ENCODE measurements around the gene MTX3.
A peak's percentile ranks its signal among the peaks of the same experiment; 100 is the strongest.

Gene MTX3, protein sequence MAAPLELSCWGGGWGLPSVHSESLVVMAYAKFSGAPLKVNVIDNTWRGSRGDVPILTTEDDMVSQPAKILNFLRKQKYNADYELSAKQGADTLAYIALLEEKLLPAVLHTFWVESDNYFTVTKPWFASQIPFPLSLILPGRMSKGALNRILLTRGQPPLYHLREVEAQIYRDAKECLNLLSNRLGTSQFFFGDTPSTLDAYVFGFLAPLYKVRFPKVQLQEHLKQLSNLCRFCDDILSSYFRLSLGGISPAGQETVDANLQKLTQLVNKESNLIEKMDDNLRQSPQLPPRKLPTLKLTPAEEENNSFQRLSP

DNA sequence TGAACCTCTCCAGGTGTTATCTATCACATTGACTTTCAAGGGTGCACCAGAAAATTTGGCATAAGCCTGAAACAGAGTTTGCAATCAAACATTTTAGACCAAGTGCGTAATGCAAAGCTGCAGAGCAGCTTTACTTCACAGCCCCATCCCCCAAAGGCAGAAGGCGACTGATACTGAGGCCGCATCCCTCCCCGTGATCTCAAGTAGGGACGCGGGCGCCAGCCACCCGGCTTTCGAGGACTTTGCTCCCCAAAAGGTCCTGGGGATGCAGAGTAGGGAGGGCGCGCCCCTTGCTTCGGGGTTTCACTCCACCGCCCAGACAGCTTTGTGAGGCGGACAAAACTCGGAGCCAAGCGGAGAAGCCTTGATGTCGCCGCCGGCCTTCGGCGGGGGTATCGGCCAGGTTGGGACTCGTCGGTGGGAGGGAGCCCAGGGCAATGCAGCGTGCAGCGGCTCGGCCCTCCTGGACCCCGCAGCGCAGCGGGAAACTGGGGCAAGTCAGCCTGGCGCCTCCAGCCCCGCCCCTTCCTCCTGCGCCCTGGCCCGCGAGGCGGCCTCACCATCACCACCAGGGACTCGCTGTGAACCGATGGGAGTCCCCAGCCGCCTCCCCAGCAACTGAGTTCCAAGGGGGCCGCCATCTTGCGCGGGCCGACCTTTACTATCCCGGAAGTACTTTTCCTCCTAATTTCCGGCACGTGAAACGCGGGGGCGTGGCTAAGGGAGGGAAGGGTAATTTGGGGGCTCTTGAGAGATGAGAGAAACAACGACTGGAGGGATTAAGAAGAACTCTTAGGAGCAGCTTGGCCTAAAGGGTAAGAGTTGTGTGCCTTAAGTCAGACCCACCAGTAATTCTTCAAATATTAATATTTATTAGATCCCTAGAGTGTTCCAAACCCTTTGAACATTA, at the start of gene MTX3:
TSS of gene MTX3 (minus strand) at position 665 of the 910 bp plus-strand sequence. CDS start at position 641, 24 bp downstream.
- DNase-seq, result peak; percentile 6 to 82 (median 76)

DNA sequence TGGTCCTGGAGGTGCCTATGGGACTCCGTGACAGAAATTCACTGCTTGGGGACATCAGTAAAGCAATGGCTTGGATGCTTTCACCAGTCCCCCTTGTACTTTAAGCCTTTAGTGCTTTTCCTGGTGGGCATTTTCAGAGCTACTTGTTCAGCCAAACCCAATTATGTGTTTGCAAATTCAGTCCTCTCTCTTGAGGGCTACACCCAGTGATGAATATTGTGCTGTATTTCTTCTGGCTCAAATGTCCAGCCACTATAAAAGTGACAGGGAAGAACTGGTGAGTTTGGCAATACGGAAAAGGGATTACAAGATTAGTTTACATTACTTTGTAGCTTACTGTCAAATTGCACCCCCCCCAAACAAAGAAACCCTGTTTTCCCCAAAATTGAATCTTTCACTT, 48.6 kb upstream of the MTX3 start:
- no peak for DNase-seq

DNA sequence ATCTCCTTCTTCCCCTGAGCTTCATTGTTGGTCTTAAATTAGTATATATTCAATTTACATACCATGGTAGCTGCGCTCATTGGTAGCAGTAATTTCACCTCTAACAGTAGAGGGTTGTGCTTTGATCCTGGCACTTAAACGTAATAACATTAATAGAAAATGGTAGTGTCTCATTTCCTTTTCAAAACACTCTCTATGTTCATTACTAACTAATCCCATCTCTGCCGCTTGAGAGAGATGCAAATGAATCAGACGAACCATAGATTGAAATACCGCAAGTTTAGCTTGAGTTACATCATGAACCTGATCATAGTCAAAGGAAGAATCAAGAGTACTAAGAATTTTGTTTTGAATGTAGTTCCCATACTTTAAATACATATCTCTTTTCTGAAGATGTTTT, 46.3 kb upstream of the MTX3 start:
- DNase-seq, result no peak

DNA sequence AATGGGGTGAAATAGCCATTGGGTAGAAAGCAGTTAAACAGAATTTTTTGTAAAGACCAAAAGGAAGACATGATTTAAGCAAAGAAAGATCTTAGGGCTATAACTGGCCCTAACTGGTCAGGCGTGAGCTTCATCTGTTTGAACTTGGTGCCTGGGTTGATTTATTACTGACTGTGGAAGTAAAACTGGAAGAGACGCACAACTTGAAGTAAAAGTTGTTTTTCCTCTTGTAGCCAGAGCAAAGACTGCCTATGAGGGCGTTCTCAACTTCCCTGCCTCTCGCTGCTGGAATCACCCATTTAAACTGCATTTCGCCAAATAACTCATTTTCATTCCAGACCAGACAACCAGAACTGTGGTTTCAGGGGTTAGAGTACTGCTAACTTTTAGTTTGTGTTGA, 45.6 kb upstream of the MTX3 start:
- no peak for DNase-seq

DNA sequence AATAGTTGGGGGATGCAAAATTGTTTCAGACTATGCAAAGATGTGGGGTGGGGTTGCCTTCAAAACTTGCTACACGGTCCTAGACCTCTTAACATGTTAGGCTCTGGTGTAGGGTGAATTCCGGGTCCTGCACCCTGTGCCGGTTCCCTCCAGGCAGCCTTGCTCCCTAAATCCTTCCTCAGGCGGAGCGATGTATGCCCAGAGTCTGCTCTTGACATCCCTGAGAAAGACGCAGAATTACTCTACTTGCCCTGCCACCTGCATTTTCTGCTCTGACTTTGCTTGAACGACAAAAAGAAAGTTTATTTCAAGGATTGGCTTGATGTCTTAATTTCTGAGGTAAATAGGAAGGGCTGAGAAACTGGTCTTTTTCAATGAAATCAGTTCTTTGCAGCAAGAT, 44.8 kb upstream of the MTX3 start:
- DNase-seq, result peak in 1 of 14 donors; percentile 3

DNA sequence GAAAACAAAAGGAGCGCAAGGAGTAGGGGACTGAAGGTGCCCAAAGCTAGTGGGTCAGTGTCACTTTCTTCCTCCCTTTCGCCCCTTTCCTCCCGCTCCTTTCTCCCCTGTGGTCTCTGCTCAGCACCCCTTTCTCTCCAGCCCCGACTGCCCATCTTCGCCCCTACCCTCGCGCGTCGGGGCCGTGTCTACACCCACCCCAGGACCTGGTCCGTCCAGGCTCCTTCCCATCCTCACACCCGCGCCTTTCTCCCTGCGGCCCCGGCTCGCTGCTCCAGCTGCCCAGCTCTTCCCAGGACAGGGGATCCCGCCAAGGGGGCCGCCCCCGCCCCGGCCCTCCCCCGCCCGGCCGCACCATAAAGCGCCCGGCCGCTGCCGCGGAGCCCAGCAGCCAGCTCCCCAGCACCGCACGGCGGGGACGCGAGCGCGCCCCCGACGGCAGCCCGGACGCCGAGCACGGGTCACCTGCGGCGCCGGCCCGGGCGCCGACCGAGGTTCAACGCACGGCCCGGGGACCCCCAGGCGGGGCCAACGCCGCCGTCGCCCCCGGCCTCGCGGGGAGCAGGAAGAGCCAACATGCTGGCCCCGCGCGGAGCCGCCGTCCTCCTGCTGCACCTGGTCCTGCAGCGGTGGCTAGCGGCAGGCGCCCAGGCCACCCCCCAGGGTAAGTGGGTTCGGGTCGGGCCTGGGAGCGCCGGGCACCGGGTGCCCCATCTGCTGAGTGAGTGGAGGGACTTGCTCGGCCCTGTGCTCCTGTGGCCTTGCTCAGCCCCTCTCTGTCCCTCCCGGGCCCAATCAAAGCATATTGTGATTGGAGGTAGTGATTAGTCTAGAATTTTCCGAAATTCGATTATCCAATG, 44.1 kb upstream of the MTX3 start, which contains the start of gene THBS4:
TSS of gene THBS4 (plus strand) at position 387 of the 860 bp plus-strand sequence. CDS start at position 577, 190 bp downstream.
- peak in 2 of 14 donors; percentile 35 to 37 for DNase-seq

DNA sequence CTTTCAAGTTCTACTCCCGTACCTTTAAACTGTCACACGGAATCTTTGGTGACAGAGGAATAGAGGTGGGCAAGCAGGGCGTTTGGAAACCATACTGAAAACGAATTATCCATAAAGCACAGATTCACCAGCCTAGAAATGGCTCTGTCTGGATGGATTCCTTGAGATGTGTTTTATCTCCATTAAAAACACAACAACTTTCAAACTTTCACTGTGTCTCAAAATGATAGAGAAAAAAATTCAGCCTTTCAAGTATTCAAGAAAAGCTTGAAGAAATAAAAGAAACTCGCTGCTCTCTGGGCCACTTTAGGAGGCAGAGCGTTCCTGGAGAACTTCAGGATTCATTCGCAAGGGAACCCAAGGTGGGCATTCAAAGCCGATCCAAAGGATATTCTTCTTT, 43.5 kb upstream of the MTX3 start:
- no peak for DNase-seq

DNA sequence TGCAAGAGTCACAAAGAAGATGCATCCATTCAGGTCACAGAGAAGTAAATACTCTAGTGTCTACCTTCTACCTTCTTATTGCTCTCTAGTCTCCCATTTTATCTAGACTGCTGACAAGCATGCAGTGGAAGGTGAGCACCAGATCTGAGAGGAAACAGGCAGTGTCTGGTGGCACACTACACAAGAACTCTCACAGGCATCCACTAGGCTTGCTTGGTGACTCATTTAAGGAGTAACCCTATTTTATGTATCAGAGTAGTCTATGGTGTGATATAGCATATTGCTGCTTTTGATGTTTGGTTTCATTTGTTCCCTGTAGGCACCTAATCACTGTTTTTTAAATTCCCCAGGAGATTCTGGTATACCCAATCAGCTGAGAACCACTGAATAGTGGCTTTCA, 42.5 kb upstream of the MTX3 start:
- no peak for DNase-seq

DNA sequence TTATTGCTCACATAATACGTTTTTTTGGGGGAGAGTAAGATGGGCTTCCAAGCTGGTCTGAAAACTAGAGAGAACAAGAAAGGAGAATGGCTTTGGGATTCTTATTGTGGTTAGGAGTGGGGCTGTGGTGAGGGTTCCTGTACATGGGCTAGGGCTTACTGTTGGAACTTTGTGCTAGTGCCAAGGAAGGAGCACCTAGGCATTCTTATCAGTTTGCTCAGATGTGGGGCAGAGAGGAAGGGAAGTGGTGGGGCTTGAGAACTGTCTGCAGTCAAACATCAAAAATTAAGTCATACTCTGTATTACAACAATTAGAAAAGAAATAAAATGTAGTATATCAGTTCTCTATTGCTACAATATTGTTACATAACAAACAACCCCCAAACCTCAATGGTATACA, 40.0 kb upstream of the MTX3 start:
- DNase-seq, result no peak

DNA sequence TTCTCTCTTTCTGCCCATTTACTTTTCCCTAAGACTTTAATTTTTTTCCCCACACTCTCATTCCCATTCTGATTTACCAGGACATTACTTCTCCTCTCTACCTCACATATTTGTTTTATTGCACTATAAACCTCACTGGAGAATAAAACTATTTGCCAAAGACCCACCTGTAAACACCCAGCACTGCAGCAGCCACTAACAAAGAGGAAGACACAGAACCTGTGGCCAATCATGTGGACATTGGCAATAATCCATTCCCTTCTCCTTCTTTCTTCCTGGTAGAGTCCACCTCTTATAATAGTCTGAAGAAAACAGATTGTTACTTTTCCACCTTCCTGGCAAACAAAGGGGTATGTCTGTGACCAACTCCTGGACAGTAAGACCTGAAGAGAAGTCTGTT, 35.8 kb upstream of the MTX3 start:
- no peak for DNase-seq

DNA sequence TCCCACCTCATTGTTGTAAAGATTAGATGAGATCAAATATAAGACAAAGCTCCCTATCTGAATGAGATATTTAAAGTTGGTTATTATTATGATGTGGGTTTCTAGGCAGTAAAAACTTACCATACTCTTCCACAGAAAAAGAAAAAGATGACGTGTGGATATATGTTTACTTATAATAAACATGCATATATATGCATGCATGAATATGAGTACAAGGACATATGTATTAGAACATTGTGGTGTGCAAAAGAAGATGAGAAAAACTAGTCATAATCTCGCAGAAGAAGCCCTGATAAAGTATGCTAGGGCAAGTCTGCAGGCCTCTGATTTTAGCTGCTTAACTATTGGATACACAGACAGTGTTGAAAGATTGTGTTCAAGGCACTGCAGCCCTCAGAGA, 34.0 kb upstream of the MTX3 start:
- no peak for DNase-seq

DNA sequence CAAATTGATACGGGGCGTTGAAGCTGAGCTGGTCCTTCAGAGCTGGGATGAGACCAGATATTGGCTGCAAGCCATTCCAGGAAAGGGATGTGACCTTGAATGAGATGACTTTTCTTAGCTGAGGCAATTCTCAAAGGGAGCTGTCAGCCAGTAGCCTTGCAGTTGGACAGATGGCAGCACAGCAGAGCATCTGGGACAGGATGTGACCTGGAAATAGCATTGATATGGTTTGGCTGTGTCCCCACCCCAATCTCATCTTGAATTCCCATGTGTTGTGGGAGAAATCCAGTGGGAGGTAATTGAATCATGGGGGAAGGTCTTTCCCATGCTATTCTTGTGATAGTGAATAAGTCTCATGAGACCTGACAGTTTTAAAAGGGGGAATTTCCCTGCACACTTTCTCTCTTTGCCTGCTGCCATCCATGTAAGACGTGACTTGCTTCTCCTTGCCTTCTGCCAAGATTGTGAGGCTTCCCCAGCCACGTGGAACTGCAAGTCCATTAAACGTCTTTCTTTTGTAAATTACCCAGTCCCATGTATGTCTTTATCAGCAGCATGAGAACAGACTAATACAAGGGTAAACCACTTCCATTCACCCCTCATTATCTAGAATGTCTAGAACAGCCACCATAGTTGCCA, 19.8 kb upstream of the MTX3 start:
- DNase-seq, result no peak

DNA sequence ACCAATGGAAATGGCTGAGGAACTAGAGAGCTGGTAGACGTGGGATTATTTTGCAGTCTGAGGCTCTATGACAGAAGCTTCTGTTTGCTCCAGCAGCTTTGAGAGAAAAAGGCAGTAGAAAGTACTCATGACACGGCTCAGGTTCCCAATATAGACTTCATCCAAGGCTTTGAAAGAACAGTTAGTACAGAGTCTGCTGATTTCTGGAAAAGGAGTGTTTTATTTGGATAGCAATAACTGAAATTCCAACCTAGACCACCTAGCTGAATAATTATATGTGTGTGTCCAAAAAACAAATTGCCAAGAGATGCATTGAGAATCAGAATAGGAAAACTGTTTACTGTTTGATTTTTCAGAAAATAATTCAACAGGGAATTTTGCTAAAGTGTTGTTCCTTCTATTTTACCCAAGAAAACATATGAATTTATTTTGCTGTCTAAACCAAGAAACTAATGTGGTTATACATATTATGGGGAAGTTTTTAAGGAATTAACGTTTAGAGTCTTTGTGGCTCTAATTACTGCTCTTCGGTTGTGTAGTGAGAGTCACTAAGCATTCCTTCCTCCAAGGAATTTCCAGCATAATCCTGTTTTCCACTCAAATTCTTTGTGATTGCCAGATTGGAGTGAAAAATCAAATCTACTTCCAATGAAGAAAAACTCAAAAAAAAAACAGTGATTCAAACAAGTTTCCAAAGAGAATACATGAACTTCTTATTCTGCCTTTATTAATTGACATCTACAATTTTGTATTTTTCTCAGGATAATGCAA, 18.1 kb upstream of the MTX3 start:
- DNase-seq, result no peak

DNA sequence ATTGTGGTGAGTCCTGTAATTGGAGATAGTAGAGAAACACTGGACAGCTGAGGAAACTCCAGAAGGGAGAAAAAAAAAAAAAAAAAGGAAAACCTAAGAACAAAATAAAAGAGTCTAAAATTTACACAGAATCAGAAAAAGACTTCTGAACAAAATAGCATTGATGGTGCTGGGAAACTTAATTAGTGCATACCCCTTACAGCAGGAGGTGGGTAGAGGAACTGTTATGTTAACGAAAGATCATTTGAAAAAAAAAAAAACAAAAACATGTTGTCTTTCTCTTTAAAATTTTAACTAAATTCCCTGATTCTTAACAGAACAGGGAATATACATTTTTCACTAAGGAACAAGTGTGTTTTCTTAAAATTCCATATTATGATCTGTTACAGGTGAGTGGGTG, 11.6 kb upstream of the MTX3 start:
- DNase-seq, result no peak

DNA sequence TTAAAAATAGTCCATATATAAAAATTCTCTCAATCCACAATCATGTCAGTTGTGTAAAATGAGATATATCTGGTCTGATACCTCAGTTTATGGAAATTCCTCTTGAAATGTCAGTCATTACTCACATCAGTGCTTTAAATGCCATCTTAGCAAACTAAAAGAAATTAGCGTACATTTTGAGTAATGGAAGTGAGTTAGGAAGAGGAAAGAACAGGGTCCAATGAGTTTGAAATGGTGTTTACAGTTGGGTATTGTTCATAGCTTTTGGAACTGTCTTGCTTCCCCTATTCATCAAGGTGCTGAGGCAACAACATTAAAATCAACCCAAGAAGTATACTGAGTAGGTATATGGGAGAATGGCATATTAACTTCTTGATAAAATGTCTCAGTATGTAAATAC, 8.7 kb upstream of the MTX3 start:
- DNase-seq, result no peak

DNA sequence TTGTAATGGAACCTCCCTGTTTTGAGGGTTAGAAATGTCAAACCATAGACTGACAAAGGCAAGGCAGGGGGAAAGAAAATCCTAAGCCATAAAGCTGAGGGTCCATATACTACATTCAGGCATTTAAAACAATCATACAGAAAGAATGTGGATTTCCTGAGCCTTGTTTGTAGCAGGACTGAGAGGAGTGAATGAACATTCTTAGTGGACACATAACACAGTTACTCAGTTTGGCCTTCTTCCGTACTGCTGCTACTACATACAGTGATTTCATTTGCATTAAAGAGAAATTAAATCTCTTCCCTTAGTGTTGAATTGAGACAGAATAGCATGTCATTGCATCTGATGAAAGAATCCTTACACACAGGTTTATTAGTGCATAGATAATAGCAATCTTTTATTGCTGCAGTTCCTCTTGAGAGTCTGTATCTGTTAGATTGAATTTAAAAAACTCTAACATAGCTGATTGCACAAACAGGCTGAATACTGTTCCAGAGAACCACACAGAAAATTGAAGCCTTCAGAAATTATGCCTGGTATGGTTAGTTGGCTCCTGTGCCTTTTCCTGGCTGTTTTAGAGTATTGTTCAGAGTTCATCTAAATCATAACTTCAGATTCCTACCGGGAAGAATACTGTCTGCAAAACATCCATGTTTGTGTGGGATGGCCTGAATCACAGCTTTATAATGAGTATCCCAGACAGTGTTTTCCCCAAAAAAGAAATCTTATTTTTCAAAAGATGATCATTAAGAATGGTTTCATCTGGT, 2.0 kb upstream of the MTX3 start:
- DNase-seq, result no peak

DNA sequence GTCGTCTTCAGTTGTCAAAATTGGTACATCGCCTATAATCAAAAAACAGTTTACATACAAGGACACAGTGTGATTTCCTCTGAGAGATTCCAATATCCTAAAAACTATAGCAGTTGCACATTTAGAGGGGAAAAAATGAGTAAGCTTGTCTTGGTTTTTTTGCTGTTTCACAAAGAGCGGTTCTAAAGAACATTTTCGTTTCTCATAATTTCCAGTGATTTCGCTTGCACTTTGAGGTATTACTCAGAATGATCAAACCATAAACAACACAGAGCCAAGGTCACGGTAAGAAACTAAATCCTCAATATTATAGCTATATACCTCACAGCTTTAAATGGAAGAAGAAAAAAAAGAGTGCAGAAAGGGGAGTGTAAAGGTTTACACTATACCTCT, 861 bp downstream of the MTX3 start:
- no peak for DNase-seq

DNA sequence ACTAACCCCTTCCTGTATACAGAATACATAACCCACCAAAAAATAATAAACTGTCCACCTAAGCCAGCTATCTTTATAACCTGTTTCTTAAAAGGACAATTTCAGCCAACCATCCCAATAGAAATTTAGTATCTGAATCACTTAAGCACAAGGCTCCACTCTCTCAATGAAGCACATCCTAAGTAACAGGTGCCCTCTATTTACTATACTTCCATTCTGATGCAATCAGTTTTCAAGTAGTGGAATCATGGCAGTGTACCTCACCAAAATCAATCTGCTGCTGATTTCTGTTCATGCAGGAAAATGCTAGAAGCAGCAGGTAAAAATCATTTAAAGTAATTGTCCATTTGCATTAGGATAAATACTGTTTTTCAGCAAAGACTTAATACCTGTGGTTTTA, 4.8 kb downstream of the MTX3 start:
- no peak for DNase-seq

DNA sequence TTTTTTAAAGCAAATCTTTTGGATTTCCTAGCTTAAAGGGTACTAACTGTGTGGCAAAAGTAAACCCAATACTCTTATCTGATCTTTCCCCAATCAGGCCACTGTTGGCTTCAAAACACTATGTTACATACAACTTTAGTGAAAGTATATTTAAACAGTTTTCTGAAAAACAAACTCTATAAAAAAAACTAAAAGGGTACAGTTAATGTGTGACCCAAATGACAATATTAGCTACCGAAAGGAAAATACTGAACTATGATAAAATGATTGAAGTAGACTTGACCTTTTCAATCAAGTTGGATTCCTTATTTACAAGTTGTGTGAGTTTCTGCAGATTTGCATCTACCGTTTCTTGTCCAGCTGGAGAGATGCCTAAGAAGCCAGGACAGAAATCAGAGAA, 5.8 kb downstream of the MTX3 start:
- DNase-seq, result no peak

DNA sequence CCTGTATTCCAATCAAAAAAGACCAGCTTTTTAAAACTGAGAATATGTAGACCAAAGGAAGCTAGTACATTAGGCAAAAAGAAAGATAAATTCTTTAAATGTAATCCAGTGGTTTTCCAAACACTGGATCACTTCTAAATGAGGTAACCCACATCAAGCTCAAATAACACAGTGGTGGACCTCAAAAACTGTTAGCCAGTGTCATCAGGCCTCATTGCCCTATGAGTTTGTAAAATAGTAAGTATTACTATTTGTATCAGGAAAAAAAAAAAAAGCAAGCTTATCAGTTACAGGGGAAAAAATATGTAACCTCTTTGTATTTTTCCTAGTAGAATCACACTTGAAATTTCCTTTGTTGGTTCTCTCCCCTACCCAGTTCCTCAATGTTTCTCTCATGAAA, 6.7 kb downstream of the MTX3 start:
- DNase-seq, result no peak

DNA sequence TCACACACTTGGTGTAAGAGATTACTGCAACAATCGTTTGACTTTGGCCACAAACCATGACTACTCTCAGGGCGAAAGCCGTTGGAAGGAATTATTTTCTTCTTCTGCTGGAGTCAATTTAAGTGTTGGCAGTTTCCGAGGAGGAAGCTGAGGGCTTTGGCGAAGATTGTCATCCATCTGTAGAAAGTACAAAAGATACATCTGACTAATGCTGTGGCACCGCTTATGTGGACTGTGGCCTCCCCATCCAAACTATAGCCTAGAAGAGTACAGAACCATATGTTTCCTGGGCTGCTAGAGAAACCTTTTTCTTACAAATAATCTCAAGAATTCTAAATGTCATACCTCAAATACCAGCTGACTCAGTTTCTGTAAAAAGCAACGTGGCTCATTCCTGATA, 7.4 kb downstream of the MTX3 start:
- DNase-seq, result no peak
